ENCODE measurements around the gene MPPED2. TPM values are rescaled to one million over a fixed set of nuclear protein-coding genes. Genes with fewer than 3 reads are reported as not detected.

MPPED2 gene
- total RNA-seq, 2 donors from 2014 or later, result 0.57 to 1.8 TPM

DNA sequence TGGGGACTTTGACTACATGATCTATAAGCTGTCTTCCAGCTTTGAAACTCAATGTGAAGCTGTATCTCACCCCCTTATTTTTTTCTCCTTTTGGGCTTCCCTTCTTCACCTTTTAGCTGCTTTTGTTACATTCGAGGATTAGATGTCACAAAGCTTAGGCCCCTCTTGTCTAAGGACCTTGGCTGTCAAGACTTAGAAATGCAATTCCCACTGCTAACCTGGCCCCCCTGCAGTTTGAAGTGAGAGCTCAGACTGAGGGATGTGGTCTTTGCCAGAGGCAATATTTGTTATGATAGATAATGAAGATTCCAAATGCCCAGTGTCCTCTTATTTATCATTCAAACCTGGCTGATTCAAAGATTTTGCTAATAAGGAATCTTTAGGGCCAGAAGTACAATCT, 135.0 kb downstream of the MPPED2 start:
- no peaks in the 10 kb centered on the region for H3K4me1 ChIP-seq
- H3K27me3 ChIP-seq, result no peaks in the 10 kb centered on the region
- H3K9me3 ChIP-seq, result no peaks in the 10 kb centered on the region
- no peak overlapping the region for H3K27ac ChIP-seq
- DNase-seq, result no peak
- H3K9ac ChIP-seq (ENCODE audit: low read depth in 2 of 2, low read length in 2 of 2), result no peak overlapping the region
- TF ChIP-seq, protein P1, sequence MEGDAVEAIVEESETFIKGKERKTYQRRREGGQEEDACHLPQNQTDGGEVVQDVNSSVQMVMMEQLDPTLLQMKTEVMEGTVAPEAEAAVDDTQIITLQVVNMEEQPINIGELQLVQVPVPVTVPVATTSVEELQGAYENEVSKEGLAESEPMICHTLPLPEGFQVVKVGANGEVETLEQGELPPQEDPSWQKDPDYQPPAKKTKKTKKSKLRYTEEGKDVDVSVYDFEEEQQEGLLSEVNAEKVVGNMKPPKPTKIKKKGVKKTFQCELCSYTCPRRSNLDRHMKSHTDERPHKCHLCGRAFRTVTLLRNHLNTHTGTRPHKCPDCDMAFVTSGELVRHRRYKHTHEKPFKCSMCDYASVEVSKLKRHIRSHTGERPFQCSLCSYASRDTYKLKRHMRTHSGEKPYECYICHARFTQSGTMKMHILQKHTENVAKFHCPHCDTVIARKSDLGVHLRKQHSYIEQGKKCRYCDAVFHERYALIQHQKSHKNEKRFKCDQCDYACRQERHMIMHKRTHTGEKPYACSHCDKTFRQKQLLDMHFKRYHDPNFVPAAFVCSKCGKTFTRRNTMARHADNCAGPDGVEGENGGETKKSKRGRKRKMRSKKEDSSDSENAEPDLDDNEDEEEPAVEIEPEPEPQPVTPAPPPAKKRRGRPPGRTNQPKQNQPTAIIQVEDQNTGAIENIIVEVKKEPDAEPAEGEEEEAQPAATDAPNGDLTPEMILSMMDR (IDR thresholded peaks at IDR 0.05), result no peak
- intact Hi-C loops (cut with DNase I), result no loop called here
- H3K36me3 ChIP-seq, result no peaks in the 10 kb centered on the region
- H3K4me3 ChIP-seq, result no peak overlapping the region

- no peak overlapping the region for H3K9ac ChIP-seq (ENCODE audit: low read depth in 2 of 2, low read length in 2 of 2)
- H3K27ac ChIP-seq, result no peak overlapping the region
- TF ChIP-seq, protein P1 (IDR thresholded peaks at IDR 0.05), result no peak
- H3K4me3 ChIP-seq, result no peak overlapping the region
- H3K4me1 ChIP-seq, result no peaks in the 10 kb centered on the region
- no peaks in the 10 kb centered on the region for H3K9me3 ChIP-seq
- H3K36me3 ChIP-seq, result no peaks in the 10 kb centered on the region
- no peak for DNase-seq
- intact Hi-C loops (cut with DNase I), result no loop called here
- no peaks in the 10 kb centered on the region for H3K27me3 ChIP-seq
These were observed 139.0 kb downstream of the MPPED2 start for GRCh38 chr11:30447058-30447640.

- H3K9ac ChIP-seq (ENCODE audit: low read depth in 2 of 2, low read length in 2 of 2), result no peak overlapping the region
- no peaks in the 10 kb centered on the region for H3K27me3 ChIP-seq
- intact Hi-C loops (cut with DNase I), result no loop called here
- H3K4me1 ChIP-seq, result no peaks in the 10 kb centered on the region
- no peak overlapping the region for H3K4me3 ChIP-seq
- H3K36me3 ChIP-seq, result no peaks in the 10 kb centered on the region
- no peaks in the 10 kb centered on the region for H3K9me3 ChIP-seq
- no peak overlapping the region for H3K27ac ChIP-seq
- no peak for DNase-seq
- TF ChIP-seq, protein P1 (IDR thresholded peaks at IDR 0.05), result no peak
These were observed 139.6 kb downstream of the MPPED2 start for GRCh38 chr11:30446520-30446919.

- Histone ChIP-seq H3K4me3 (no peak overlapping the region), H3K36me3 (no peaks in the 10 kb centered on the region), H3K27me3 (no peaks in the 10 kb centered on the region), H3K9me3 (no peaks in the 10 kb centered on the region), H3K27ac (no peak overlapping the region), H3K4me1 (no peaks in the 10 kb centered on the region), H3K9ac (ENCODE audit: low read depth in 2 of 2, low read length in 2 of 2) (no peak overlapping the region)
- no peak for DNase-seq
- intact Hi-C loops (cut with DNase I), result no loop called here
- TF ChIP-seq, protein P1 (IDR thresholded peaks at IDR 0.05), result no peak
These were observed 141.1 kb downstream of the MPPED2 start for GRCh38 chr11:30445056-30445455.

DNA sequence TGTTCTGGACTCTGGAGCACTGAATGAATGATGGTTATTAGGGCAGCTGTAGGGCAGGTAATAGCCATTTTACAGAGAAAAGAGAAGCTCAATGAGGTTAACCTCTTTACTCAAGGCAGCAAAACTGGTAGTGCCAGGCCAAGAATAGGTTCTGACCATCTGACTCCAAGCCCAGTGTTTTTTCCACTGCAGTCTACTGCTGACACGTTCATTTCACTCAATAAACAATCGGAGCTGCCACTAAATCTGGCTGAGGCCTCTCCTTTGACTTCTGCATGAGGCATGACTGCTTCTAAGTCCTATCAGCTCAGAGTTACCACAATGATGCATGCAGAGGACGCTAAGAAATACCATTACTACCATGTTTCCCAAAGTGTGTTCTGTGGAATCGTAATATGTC, 145.6 kb downstream of the MPPED2 start:
- intact Hi-C loops (cut with DNase I), result no loop called here
- TF ChIP-seq, protein P1 (IDR thresholded peaks at IDR 0.05), result no peak
- Histone ChIP-seq H3K4me1 (no peaks in the 10 kb centered on the region), H3K9ac (ENCODE audit: low read depth in 2 of 2, low read length in 2 of 2) (no peak overlapping the region), H3K4me3 (no peak overlapping the region), H3K36me3 (no peaks in the 10 kb centered on the region), H3K27ac (no peak overlapping the region), H3K9me3 (no peaks in the 10 kb centered on the region), H3K27me3 (no peaks in the 10 kb centered on the region)
- no peak for DNase-seq
